Activated CD8-positive, alpha-beta T cell treated with anti-CD3 and anti-CD28 coated beads for 36 hours (primary cell): Measurements from ENCODE around the gene ZNF442. TPM values are rescaled to one million over a fixed set of nuclear protein-coding genes. Genes with fewer than 3 reads are reported as not detected.
A peak's percentile ranks its signal among the peaks of the same experiment; 100 is the strongest.

Source experiments
- ATAC-seq: fragments of 200-7000 bp; cut with Tn5 transposase; one replicate; pipeline ENCODE4 v1.10.0; 2021; ENCODE audit warnings: mild to moderate bottlenecking, moderate library complexity
- CTCF ChIA-PET: fragments of 350-600 bp; sonication (Branson Sonifier 250); formaldehyde crosslinking; loops from one replicate; lab custom pipeline; 2021; ENCODE audit warnings: antibody characterized with exemption; lab: Charles Lee
- POLR2A ChIA-PET: fragments of 350-600 bp; sonication (Branson Sonifier 250); formaldehyde crosslinking; loops from one replicate; lab custom pipeline; 2021; ENCODE audit warnings: antibody characterized with exemption; lab: Charles Lee
- DNase-seq: peaks from one replicate; pipeline ENCODE4 v3.0.0-alpha.2; 2020
- H3K27ac Mint-ChIP-seq: one replicate; pipeline ENCODE4 v1.8.0; 2021; ENCODE audit warnings: mild to moderate bottlenecking, mixed read lengths
- H3K27me3 Mint-ChIP-seq: one replicate; pipeline ENCODE4 v1.8.0; 2021; ENCODE audit warnings: mixed read lengths
- H3K36me3 Mint-ChIP-seq: one replicate; pipeline ENCODE4 v1.8.0; 2021; ENCODE audit warnings: low read depth, mixed read lengths
- H3K4me1 Mint-ChIP-seq: one replicate; pipeline ENCODE4 v1.8.0; 2021; ENCODE audit warnings: low read depth, mixed read lengths
- H3K4me3 Mint-ChIP-seq: one replicate; pipeline ENCODE4 v1.8.0; 2021; ENCODE audit warnings: mild to moderate bottlenecking, moderate library complexity, mixed read lengths
- H3K9me3 Mint-ChIP-seq: one replicate; pipeline ENCODE4 v1.8.0; 2021; ENCODE audit warnings: mixed read lengths
- CTCF ChIP-seq: fragments of 200-600 bp; IDR thresholded peaks from one replicate; pipeline ENCODE4 v1.8.0; 2022; ENCODE audit warnings: antibody characterized with exemption, mild to moderate bottlenecking
- intact Hi-C: fragments of 100-400 bp; cut with micrococcal nuclease; formaldehyde crosslinking; loops from one replicate; pipeline ENCODE4 v1.10.0; 2022
- total RNA-seq, 2 experiments: library from RNA; stranded (reverse); gene quantifications; one replicate each; pipeline ENCODE4 v1.2.3, GENCODE V29; 2021

ZNF442 gene
- total RNA-seq, 2 experiments from 2014 or later = 1.5 to 1.8 TPM

GRCh38 chr19:12353375-12353774, 12.1 kb downstream of the ZNF442 start:
- POLR2A ChIA-PET = no interaction called here
- peaks cover 50% of the 10 kb centered on the region for H3K9me3 Mint-ChIP-seq
- CTCF ChIA-PET = no interaction called here
- H3K27ac Mint-ChIP-seq = no peak overlapping the region
- ATAC-seq = no peak
- peaks cover 58% of the 10 kb centered on the region for H3K36me3 Mint-ChIP-seq
- no peak for TF ChIP-seq CTCF
- H3K27me3 Mint-ChIP-seq = no peaks in the 10 kb centered on the region
- no peak for DNase-seq
- intact Hi-C loops = no loop called here
- H3K4me1 Mint-ChIP-seq = no peaks in the 10 kb centered on the region
- H3K4me3 Mint-ChIP-seq = no peak overlapping the region

- TF ChIP-seq CTCF = no peak
- H3K27me3 Mint-ChIP-seq = no peaks in the 10 kb centered on the region
- intact Hi-C loops = no loop called here
- no peaks in the 10 kb centered on the region for H3K4me1 Mint-ChIP-seq
- ATAC-seq (no peak), DNase-seq (no peak)
- POLR2A ChIA-PET = no interaction called here
- no peak overlapping the region for H3K4me3 Mint-ChIP-seq
- no peak overlapping the region for H3K27ac Mint-ChIP-seq
- peaks cover 59% of the 10 kb centered on the region for H3K36me3 Mint-ChIP-seq
- CTCF ChIA-PET = no interaction called here
- H3K9me3 Mint-ChIP-seq = peaks cover 53% of the 10 kb centered on the region
Measured at GRCh38 chr19:12350890-12351197, 14.6 kb downstream of the ZNF442 start.

GRCh38 chr19:12350185-12350889, 15.1 kb downstream of the ZNF442 start:
- no peak for TF ChIP-seq CTCF
- H3K4me3 Mint-ChIP-seq = no peak overlapping the region
- no peak overlapping the region for H3K27ac Mint-ChIP-seq
- intact Hi-C loops = no loop called here
- POLR2A ChIA-PET = no interaction called here
- no peaks in the 10 kb centered on the region for H3K27me3 Mint-ChIP-seq
- H3K4me1 Mint-ChIP-seq = no peaks in the 10 kb centered on the region
- peaks cover 56% of the 10 kb centered on the region for H3K9me3 Mint-ChIP-seq
- ATAC-seq (no peak), DNase-seq (no peak)
- CTCF ChIA-PET = no interaction called here
- peaks cover 59% of the 10 kb centered on the region for H3K36me3 Mint-ChIP-seq

GRCh38 chr19:12346896-12347295, 18.6 kb downstream of the ZNF442 start:
- CTCF ChIA-PET = interaction anchor here (1.0 to 1.2 kb wide), 2 partner anchors 135 to 288 kb away, joined by 3 to 4 read pairs; no protein-coding TSS in a partner anchor
- peak; percentile 44 for DNase-seq
- Mint-ChIP-seq H3K9me3 (peaks cover 42% of the 10 kb centered on the region), H3K27me3 (no peaks in the 10 kb centered on the region), H3K36me3 (peaks cover 38% of the 10 kb centered on the region), H3K27ac (no peak overlapping the region), H3K4me3 (no peak overlapping the region), H3K4me1 (no peaks in the 10 kb centered on the region)
- intact Hi-C loops = loop anchor here (5.0 kb wide), 1 partner anchor 145 kb away; no protein-coding TSS in a partner anchor
- POLR2A ChIA-PET = interaction anchor here (0.5 kb wide), 1 partner anchor 73 kb away, joined by 4 read pairs; no protein-coding TSS in a partner anchor
- TF ChIP-seq CTCF = peak; percentile 30
- ATAC-seq = peak; percentile 34

- TF ChIP-seq CTCF = no peak
- no peak overlapping the region for H3K4me3 Mint-ChIP-seq
- H3K27ac Mint-ChIP-seq = no peak overlapping the region
- no peak for DNase-seq
- H3K4me1 Mint-ChIP-seq = no peaks in the 10 kb centered on the region
- ChIA-PET CTCF (interaction anchor here (1.4 kb wide), 1 partner anchor 150 kb away, joined by 4 read pairs; no protein-coding TSS in a partner anchor), POLR2A (no interaction called here)
- H3K36me3 Mint-ChIP-seq = peaks cover 21% of the 10 kb centered on the region
- no peak for ATAC-seq
- H3K9me3 Mint-ChIP-seq = peaks cover 27% of the 10 kb centered on the region
- H3K27me3 Mint-ChIP-seq = no peaks in the 10 kb centered on the region
- intact Hi-C loops = loop anchor here (5.0 kb wide), 1 partner anchor 143 kb away; no protein-coding TSS in a partner anchor
Measured at GRCh38 chr19:12345197-12345596, 20.3 kb downstream of the ZNF442 start.
